ENCODE results near the gene GRID1. TPM values are rescaled to one million over a fixed set of nuclear protein-coding genes. Genes with fewer than 3 reads are reported as not detected.

Gene GRID1
- total RNA-seq, 1 experiment from 2014 or later = not detected

- TF ChIP-seq CTCF (IDR thresholded peaks at IDR 0.05; ENCODE audit: unreplicated experiment) = no peak
- no peaks in the 10 kb centered on the region for H3K4me1 Mint-ChIP-seq (ENCODE audit: low read depth, unreplicated experiment)
- no peak overlapping the region for H3K4me3 Mint-ChIP-seq (ENCODE audit: low read depth, unreplicated experiment)
- no peak overlapping the region for H3K27ac Mint-ChIP-seq (ENCODE audit: unreplicated experiment)
- peaks cover 84% of the 10 kb centered on the region for H3K27me3 Mint-ChIP-seq (ENCODE audit: unreplicated experiment)
- no peaks in the 10 kb centered on the region for H3K36me3 Mint-ChIP-seq (ENCODE audit: insufficient read depth, unreplicated experiment)
- CTCF ChIA-PET = no interaction called here
- intact Hi-C loops (cut with micrococcal nuclease; ENCODE audit: unreplicated experiment) = no loop called here
- no TSS peak for BruUV-seq (replicated peaks)
- DNase-seq = no peak
- H3K9me3 Mint-ChIP-seq (ENCODE audit: low read depth, unreplicated experiment) = no peaks in the 10 kb centered on the region
Observed at GRCh38 chr10:86311906-86312305, 54.7 kb downstream of the GRID1 start.

GRCh38 chr10:86311190-86311589 lies 55.4 kb downstream of the GRID1 start:
- TF ChIP-seq CTCF (IDR thresholded peaks at IDR 0.05; ENCODE audit: unreplicated experiment) = no peak
- H3K4me1 Mint-ChIP-seq (ENCODE audit: low read depth, unreplicated experiment) = no peaks in the 10 kb centered on the region
- intact Hi-C loops (cut with micrococcal nuclease; ENCODE audit: unreplicated experiment) = no loop called here

GRCh38 chr10:86310702-86311101 lies 55.9 kb downstream of the GRID1 start:
- no peak for DNase-seq
- H3K4me1 Mint-ChIP-seq (ENCODE audit: low read depth, unreplicated experiment) = no peaks in the 10 kb centered on the region
- no peaks in the 10 kb centered on the region for H3K36me3 Mint-ChIP-seq (ENCODE audit: insufficient read depth, unreplicated experiment)
- CTCF ChIA-PET = no interaction called here
- no peaks in the 10 kb centered on the region for H3K9me3 Mint-ChIP-seq (ENCODE audit: low read depth, unreplicated experiment)
- H3K27ac Mint-ChIP-seq (ENCODE audit: unreplicated experiment) = no peak overlapping the region
- peaks cover 79% of the 10 kb centered on the region for H3K27me3 Mint-ChIP-seq (ENCODE audit: unreplicated experiment)
- H3K4me3 Mint-ChIP-seq (ENCODE audit: low read depth, unreplicated experiment) = no peak overlapping the region
- intact Hi-C loops (cut with micrococcal nuclease; ENCODE audit: unreplicated experiment) = no loop called here
- BruUV-seq (replicated peaks) = no TSS peak
- no peak for TF ChIP-seq CTCF (IDR thresholded peaks at IDR 0.05; ENCODE audit: unreplicated experiment)

More at GRCh38 chr10:86311190-86311589, 55.4 kb downstream of the GRID1 start:
- Mint-ChIP-seq H3K9me3 (ENCODE audit: low read depth, unreplicated experiment) (no peaks in the 10 kb centered on the region), H3K27me3 (ENCODE audit: unreplicated experiment) (peaks cover 82% of the 10 kb centered on the region), H3K4me3 (ENCODE audit: low read depth, unreplicated experiment) (no peak overlapping the region), H3K27ac (ENCODE audit: unreplicated experiment) (no peak overlapping the region), H3K36me3 (ENCODE audit: insufficient read depth, unreplicated experiment) (no peaks in the 10 kb centered on the region)
- CTCF ChIA-PET = no interaction called here
- no TSS peak for BruUV-seq (replicated peaks)
- DNase-seq = no peak

GRCh38 chr10:86310291-86310690 lies 56.3 kb downstream of the GRID1 start:
- CTCF ChIA-PET = no interaction called here
- H3K9me3 Mint-ChIP-seq (ENCODE audit: low read depth, unreplicated experiment) = no peaks in the 10 kb centered on the region
- intact Hi-C loops (cut with micrococcal nuclease; ENCODE audit: unreplicated experiment) = no loop called here
- peaks cover 79% of the 10 kb centered on the region for H3K27me3 Mint-ChIP-seq (ENCODE audit: unreplicated experiment)
- no peak for TF ChIP-seq CTCF (IDR thresholded peaks at IDR 0.05; ENCODE audit: unreplicated experiment)
- no TSS peak for BruUV-seq (replicated peaks)
- no peak overlapping the region for H3K27ac Mint-ChIP-seq (ENCODE audit: unreplicated experiment)
- no peaks in the 10 kb centered on the region for H3K36me3 Mint-ChIP-seq (ENCODE audit: insufficient read depth, unreplicated experiment)
- H3K4me3 Mint-ChIP-seq (ENCODE audit: low read depth, unreplicated experiment) = no peak overlapping the region
- no peaks in the 10 kb centered on the region for H3K4me1 Mint-ChIP-seq (ENCODE audit: low read depth, unreplicated experiment)
- no peak for DNase-seq
